Measurements from ENCODE around the gene DOCK2.

Gene DOCK2

GRCh38 chr5:169989365-169989764, 352.3 kb downstream of the DOCK2 start:
- no peak for DNase-seq (ENCODE audit: low spot score)

GRCh38 chr5:169991115-169991869, 354.2 kb downstream of the DOCK2 start:
- no peak for DNase-seq (ENCODE audit: low spot score)

GRCh38 chr5:169992789-169993484, 355.9 kb downstream of the DOCK2 start:
- no peak for DNase-seq (ENCODE audit: low spot score)

- no peak for DNase-seq (ENCODE audit: low spot score)
These were observed 356.4 kb downstream of the DOCK2 start for GRCh38 chr5:169993485-169993790.

GRCh38 chr5:169997798-169998197, 360.7 kb downstream of the DOCK2 start:
- DNase-seq (ENCODE audit: low spot score), result no peak

- DNase-seq (ENCODE audit: low spot score), result no peak
These were observed 362.5 kb downstream of the DOCK2 start for GRCh38 chr5:169999621-170000020.

GRCh38 chr5:170000155-170000554, 363.1 kb downstream of the DOCK2 start:
- no peak for DNase-seq (ENCODE audit: low spot score)

- DNase-seq (ENCODE audit: low spot score), result no peak
These were observed 368.9 kb downstream of the DOCK2 start for GRCh38 chr5:170006021-170006420.

- no peak for DNase-seq (ENCODE audit: low spot score)
These were observed 371.3 kb downstream of the DOCK2 start for GRCh38 chr5:170008376-170008775.

GRCh38 chr5:170010595-170010994, 373.5 kb downstream of the DOCK2 start:
- DNase-seq (ENCODE audit: low spot score), result no peak

GRCh38 chr5:170011751-170012150, 374.7 kb downstream of the DOCK2 start:
- no peak for DNase-seq (ENCODE audit: low spot score)

GRCh38 chr5:170012622-170013021, 375.5 kb downstream of the DOCK2 start:
- DNase-seq (ENCODE audit: low spot score), result no peak

- no peak for DNase-seq (ENCODE audit: low spot score)
These were observed 383.3 kb downstream of the DOCK2 start for GRCh38 chr5:170020423-170020822.

GRCh38 chr5:170021506-170021905, 384.4 kb downstream of the DOCK2 start:
- DNase-seq (ENCODE audit: low spot score), result no peak

GRCh38 chr5:170025853-170026252, 388.8 kb downstream of the DOCK2 start:
- no peak for DNase-seq (ENCODE audit: low spot score)

GRCh38 chr5:170028124-170028523, 391.0 kb downstream of the DOCK2 start:
- DNase-seq (ENCODE audit: low spot score), result no peak

- DNase-seq (ENCODE audit: low spot score), result no peak
These were observed 397.2 kb downstream of the DOCK2 start for GRCh38 chr5:170034231-170034630.

- no peak for DNase-seq (ENCODE audit: low spot score)
These were observed 401.2 kb downstream of the DOCK2 start for GRCh38 chr5:170038241-170038640.

GRCh38 chr5:170039830-170040229, 402.8 kb downstream of the DOCK2 start:
- DNase-seq (ENCODE audit: low spot score), result no peak

GRCh38 chr5:170046241-170046640, 409.2 kb downstream of the DOCK2 start:
- no peak for DNase-seq (ENCODE audit: low spot score)

- DNase-seq (ENCODE audit: low spot score), result no peak
These were observed 412.6 kb downstream of the DOCK2 start for GRCh38 chr5:170049713-170050112.

GRCh38 chr5:170053896-170054295, 416.8 kb downstream of the DOCK2 start:
- DNase-seq (ENCODE audit: low spot score), result no peak

GRCh38 chr5:170055606-170056005, 418.5 kb downstream of the DOCK2 start:
- no peak for DNase-seq (ENCODE audit: low spot score)
